GM12892 (cell line): Measurements from ENCODE around the gene TMEM14A.

ENCODE experiments used
- POLR2A ChIP-seq: IDR thresholded peaks from 2 replicates; pipeline ENCODE4 v1.6.1; 2011; ENCODE audit warnings: low read depth, low read length, control low read depth
- POLR2AphosphoS5 ChIP-seq: IDR thresholded peaks from 2 replicates; pipeline ENCODE4 v1.6.1; 2011; ENCODE audit warnings: low read depth, low read length, control low read depth
- TAF1 ChIP-seq: IDR thresholded peaks from 2 replicates; pipeline ENCODE4 v1.6.1; 2011; ENCODE audit warnings: low read depth, mild to moderate bottlenecking, control low read depth, low read length, borderline replicate concordance

DNA sequence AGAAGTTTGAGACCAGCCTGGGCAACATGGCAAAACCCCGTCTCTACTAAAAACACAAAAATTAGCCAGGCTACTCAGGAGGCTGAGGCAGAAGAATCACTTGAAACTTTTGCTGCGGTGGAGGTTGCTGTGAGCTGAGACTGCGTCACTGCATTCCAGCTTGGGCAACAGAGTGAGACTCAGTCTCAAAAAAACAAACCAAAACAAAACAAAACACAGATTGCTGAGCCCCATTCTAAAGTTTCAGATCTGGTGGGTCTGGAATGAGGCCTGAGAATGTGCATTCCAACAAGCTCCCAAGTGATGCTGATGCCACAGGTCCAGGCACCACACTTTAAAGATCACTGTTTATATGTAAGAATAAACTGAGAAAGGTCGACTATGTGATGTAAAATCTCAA is 24.9 kb upstream of the TMEM14A start:
- TF ChIP-seq POLR2AphosphoS5 (no peak), POLR2A (no peak), TAF1 (no peak)
